ENCODE results near the gene CHST3. TPM values are rescaled to one million over a fixed set of nuclear protein-coding genes. Genes with fewer than 3 reads are reported as not detected.

The CHST3 gene
- total RNA-seq, 1 donor from 2014 or later: 29.6 TPM

GRCh38 chr10:71990706-71991269 is 26.6 kb downstream of the CHST3 start:
- no peak for DNase-seq

DNA sequence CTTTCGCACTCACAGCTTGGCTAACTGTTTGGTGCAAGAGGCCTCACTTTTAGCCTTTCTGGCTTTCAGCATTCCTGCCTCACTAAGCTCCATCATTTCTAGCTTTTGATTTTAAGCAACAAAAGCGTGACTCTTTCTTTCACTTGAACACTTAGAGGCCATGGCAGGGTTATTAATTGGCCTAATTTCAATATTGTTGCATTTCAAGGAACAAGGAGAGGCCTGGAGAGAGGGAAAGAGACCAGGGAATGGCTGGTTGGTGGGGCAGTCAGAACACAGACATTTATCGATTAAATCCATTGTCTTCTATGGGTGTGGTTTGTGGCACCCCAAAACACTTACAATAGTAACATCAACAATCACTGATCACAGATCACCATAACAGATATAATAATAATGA is 31.3 kb downstream of the CHST3 start:
- DNase-seq: no peak

GRCh38 chr10:71995887-71996575 is 31.8 kb downstream of the CHST3 start:
- DNase-seq: no peak

- no peak for DNase-seq
Observed at GRCh38 chr10:71996592-71997371, 32.6 kb downstream of the CHST3 start.

DNA sequence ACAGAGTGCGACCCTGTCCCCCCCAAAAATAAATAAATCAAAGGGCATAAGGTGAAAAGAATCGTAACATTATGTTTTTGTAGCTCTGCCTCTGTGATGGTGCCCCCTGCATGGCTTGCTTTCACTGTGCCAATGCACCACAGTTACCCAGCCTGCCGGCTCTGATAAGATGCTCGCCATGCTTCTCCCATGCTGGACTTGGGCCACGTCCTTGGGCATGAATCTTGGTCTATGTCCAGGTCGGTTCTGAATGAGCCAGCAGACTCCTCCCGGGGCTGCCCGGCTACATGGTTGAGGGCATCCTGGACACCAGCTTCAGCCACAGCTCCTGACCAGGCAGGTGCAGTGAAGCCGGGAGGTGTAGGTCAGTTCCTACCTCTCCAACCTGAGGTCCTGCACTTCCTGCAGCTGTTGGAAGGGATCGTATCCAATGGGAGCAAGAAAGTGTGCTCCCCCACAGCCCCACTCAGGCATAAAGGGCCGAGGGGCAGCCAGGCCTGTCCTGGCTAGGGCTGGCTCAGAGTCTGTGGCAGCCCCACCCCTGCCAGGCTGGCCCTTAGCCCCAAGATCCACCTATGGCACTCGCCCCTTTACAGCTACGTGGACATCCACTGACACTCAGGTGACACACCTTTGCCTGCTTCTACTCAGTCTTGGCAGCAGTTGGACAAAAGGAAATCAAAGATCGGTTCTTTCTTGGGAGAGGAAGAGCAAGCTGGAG is 34.1 kb downstream of the CHST3 start:
- no peak for DNase-seq

DNA sequence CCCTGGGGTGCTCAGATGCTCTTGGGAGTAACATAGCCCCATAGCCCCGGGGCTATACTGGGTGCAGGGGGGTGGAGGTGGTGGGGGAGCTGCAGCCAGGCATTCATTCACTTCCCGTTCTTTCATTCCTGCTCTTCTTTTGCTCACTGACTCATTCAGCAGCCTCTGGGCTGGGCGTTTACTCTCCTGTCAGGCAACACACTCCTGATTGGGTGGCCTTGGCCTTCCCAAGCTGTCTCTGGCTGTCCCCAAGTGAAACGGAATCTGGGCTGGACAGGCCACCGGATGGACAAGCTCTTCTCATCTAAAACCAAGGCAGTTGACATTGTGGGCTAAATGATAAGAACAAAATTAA is 34.6 kb downstream of the CHST3 start:
- DNase-seq: peak; percentile 79

GRCh38 chr10:71999360-72000072 is 35.3 kb downstream of the CHST3 start:
- peak; percentile 97 for DNase-seq

- no peak for DNase-seq
Observed at GRCh38 chr10:72000073-72001032, 36.2 kb downstream of the CHST3 start.

- DNase-seq: no peak
Observed at GRCh38 chr10:72001033-72001395, 36.8 kb downstream of the CHST3 start.

DNA sequence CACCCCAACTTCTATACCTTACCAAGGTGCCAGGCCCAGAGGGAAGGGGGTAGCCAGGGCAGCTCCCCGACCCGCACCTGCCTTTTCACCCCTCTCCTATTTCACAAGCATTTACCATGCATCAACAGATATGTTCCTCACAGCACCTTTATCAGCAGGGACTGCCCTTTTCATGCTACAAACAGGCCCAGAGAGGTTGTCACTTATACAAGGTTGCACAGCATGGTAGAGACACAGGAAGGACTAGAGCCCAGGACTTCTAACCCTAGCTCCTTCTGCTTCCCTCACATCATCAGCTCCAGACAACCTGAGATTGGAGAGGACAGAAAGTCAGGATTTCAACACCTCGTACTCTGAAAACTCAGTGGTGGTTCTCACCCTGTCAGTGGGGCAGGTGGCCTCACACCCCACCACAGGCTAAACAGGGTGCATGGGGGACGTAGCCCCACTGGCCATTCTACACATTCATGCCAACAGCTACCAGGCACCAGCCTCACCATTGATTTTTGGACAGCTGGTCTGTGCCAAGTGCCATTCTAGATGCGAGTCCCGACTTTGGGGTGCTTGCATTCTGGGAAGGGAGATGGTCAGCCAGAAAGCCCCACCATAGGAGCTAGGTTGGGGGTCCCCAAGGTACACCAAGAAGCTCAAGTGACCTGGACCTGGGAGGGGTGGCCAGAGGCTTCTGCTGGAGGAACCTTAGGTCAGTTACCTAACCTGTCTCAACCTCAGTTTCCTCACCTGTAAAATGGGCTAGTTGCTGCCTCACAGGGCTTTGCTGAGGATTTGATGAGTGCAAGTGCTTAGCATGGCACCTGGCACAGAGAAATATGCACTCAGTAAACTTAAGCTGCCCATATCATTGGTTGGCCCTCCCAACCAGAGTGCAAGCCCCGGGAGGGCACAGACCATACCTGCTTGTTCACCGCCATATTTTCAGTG is 38.4 kb downstream of the CHST3 start:
- DNase-seq: no peak

- DNase-seq: no peak
Observed at GRCh38 chr10:72006026-72006425, 41.8 kb downstream of the CHST3 start.

GRCh38 chr10:72007246-72007892 is 43.2 kb downstream of the CHST3 start:
- DNase-seq: no peak

DNA sequence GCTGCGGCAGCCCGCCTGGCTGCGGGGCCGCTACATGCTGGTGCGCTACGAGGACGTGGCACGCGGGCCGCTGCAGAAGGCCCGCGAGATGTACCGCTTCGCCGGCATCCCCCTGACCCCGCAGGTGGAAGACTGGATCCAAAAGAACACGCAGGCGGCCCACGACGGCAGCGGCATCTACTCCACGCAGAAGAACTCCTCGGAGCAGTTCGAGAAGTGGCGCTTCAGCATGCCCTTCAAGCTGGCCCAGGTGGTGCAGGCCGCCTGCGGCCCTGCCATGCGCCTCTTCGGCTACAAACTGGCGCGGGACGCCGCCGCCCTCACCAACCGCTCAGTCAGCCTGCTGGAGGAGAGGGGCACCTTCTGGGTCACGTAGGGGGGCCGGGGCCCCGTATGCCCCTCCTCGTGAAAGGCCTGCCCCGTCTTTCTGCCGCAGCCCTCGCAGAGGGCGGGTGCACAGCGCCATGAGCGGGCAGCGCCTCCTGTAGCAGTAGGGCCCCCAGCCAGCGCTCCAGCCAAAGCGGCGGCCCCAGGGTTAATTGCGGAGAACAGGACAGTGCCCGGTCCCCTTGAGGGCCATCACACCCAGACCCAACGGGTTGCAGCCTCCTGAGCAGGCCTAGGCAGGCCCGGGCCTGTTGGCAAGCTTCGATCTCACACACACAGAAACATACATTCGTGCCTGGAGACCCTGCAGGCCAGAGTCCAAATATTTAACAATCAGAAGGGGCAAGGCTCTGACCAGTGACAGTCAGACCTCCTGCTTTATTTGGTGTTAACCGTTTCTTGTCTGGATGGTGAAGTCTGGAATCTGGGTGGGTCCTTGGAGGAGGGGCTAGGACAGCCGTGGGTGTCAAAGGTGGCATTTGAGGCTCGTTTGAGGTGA is 44.1 kb downstream of the CHST3 start:
- no peak for DNase-seq

DNA sequence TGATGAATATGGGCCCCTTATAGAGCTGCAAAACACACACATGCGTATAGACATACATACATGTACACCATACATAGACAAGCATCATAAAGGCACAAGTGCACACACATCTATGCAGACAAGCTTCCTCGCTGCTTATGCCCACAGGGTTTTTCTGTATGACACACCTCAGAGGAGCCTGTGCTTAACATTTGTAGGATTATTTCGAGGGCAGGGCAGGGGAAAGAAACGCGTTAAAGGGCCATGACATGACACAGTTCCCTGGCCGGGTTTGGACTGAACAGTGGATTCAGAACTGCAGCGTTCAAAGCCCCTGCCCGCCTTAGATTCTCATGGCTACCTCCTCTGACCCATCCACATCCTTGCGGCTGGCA is 44.8 kb downstream of the CHST3 start:
- DNase-seq: no peak

DNA sequence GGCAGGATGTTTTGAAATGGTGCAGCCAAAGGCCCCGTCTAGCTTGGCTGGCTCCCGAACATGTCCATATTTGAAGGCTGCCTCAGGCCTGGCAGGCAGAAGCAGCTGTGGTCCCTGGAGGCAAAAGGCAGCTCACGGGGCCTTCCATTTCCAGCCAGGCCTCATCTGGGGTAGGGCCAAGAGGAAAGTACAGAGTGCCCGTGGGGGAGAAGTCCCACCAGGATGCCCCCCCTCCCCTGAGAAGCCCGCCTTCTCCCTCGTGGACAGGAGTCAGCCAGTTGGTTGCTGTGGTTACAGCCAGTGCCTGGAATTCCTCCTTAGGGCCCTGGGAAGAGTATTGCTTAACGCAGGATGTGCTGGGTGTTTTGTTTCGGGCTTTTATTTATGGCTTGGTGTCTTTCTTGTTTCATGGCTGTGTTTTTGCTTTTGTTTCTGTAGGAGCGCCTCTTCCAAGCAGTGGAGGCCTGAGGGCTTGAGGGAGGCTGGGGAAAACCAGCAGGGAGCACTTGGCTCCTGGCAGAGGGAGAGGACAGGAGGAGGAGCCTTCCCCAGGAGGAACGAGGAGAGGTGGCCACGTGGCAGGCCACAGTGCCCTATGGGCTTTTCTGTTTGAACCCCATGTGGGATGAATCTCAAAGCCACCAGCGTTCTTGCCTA is 45.4 kb downstream of the CHST3 start:
- DNase-seq: peak; percentile 90

DNA sequence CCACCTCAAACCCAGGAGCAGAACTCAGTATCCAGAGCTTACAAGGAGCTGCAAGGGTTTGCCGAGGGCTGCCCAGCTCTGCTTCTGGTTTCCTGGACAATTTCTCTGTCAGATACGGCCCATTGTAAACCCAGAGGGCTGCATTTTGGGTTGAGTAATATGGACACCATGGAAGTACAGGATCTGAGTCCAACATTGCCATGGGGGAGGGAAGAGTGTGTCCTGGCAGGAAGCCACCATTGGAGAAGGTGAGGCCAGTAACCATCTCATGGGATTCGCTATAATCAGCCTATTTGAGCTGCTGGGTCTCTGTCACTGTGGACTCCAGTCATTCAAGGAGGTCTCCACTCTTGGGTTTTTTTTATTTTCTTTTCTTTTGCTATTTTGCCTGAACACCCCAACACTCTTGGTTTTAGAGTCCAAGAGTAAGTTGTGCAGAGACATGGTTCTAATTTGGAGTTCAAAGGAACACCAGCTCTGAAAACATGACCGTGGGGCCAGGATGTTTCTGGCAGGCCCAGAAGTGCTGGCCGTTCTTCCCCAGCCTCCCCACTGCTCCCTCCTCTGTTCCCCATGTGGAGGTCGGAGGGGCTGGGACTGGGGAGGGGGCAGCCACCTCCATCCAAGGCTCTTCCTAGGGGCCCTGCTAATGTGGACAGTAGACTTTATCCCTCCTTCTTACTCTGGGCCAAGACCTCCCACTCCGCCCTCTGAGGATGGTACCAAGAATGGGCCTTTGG is 46.2 kb downstream of the CHST3 start:
- peak; percentile 53 for DNase-seq

DNA sequence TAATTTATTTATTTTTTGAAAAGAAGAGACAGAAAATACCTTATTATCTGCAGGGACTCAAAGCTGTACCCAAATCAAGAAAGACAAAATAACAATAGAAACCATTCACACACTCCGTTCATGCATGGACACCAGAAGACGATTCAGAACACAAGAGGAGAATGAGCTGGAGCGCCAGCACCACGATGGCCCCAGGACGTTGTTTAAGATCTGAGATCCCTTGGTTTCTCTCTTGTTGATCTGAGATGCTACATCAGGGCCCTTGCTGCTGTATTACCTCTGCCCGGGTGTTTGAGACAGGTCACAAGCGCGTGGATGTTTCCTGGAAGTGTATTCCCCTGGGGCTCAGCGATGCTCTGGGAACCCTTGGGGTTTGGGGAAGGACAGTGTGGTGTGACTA is 46.8 kb downstream of the CHST3 start:
- no peak for DNase-seq
